Brain microvascular endothelial cell (primary cell): ENCODE data around the gene DSE.

Source experiments
- DNase-seq: peaks from one replicate; pipeline ENCODE4 v3.0.0-alpha.2; 2020
- H3K27ac ChIP-seq: fragments of 250-450 bp; sonication (Bioruptor Pico); 2 replicates; pipeline ENCODE4 v1.5.1; 2020; ENCODE audit warnings: mild to moderate bottlenecking, moderate library complexity
- H3K27me3 ChIP-seq: fragments of 250-450 bp; sonication (Bioruptor Pico); replicated peaks from 2 replicates; pipeline ENCODE4 v1.5.1; 2020; ENCODE audit warnings: mild to moderate bottlenecking
- H3K36me3 ChIP-seq: fragments of 250-450 bp; sonication (Bioruptor Pico); replicated peaks from 2 replicates; pipeline ENCODE4 v1.5.1; 2020; ENCODE audit warnings: mild to moderate bottlenecking
- H3K4me3 ChIP-seq: 2 replicates; pipeline ENCODE4 v1.5.1; 2011; ENCODE audit warnings: low read depth, mild to moderate bottlenecking, control low read depth, low read length, moderate library complexity
- CTCF ChIP-seq: IDR thresholded peaks from 2 replicates; pipeline ENCODE4 v1.5.1; 2011; ENCODE audit warnings: low read depth, mild to moderate bottlenecking, moderate library complexity, low read length, control low read depth, inconsistent platforms; ENCODE audit errors: missing control alignments
- in situ Hi-C: cut with HindIII; loops from 2 replicates; pipeline ENCODE4 v1.10.0; 2017; ENCODE audit warnings: low sequenced_read_pairs, low pct_ligation_motif_present

The DSE gene

DNA sequence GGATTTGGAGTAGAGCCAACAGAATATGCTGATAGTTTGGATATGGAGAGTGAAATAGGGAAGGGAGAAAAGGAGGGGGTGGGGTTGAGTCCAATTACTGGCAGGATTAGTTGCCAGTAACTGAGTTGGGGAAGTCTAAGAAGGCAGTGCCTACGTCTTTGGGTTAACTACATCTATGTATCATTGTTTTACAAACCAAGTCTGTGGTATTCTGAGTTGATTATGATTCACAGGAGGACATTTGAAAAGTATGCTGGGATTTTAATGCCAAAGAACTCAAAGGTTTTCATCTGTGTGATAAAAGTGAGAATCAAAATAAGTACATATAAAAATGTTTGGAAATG, 14.7 kb downstream of the DSE start:
- no peaks in the 10 kb centered on the region for H3K36me3 ChIP-seq
- H3K27ac ChIP-seq, result peak overlapping the region; percentile 89
- DNase-seq, result peak; percentile 45
- in situ Hi-C loops, result no loop called here
- H3K27me3 ChIP-seq, result no peaks in the 10 kb centered on the region
- H3K4me3 ChIP-seq, result no peak overlapping the region
- TF ChIP-seq CTCF, result no peak

- H3K36me3 ChIP-seq, result no peaks in the 10 kb centered on the region
- no peak for DNase-seq
Measured at GRCh38 chr6:116385921-116386320, 15.2 kb downstream of the DSE start.

DNA sequence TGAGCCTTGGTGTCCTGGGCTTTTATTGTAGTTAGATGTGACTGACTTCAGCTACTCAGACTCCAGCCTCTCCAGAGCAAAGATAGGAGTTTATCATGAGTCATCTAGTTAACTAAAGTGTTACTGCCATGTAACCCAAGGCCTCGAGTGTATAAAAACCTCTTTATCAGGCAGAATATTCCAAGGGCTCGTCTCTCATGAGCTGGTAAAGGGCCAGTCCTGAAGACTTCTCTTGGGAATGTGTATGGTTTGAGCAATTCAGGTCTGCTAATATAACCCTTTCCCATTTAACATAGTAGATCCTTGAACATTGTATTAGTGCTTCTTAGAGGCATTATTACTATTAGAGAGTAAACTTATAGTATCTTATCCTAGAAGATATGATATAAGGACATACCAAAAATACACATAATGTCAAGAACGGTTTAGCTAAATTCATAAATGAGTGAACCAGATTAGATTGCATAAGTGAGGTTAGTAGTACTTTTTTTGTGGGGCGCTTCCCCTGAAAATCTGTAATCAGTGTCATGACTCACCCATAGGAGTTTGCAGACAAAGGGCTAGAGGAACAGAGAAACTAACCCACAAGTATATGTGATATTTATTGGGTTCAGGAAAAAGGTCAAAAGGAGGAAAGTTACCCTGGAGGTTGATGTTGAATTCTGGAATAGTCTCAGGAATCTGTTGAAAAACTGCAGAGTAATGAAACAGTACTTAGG, 16.0 kb downstream of the DSE start:
- TF ChIP-seq CTCF, result no peak
- no peaks in the 10 kb centered on the region for H3K27me3 ChIP-seq
- peak; percentile 59 for DNase-seq
- no peak overlapping the region for H3K4me3 ChIP-seq
- H3K36me3 ChIP-seq, result no peaks in the 10 kb centered on the region
- in situ Hi-C loops, result no loop called here
- peak overlapping the region; percentile 89 for H3K27ac ChIP-seq

More at GRCh38 chr6:116385921-116386320, 15.2 kb downstream of the DSE start:
- in situ Hi-C loops, result no loop called here
- Histone ChIP-seq H3K4me3 (no peak overlapping the region), H3K27ac (peak overlapping the region; percentile 89), H3K27me3 (no peaks in the 10 kb centered on the region)
- no peak for TF ChIP-seq CTCF

DNA sequence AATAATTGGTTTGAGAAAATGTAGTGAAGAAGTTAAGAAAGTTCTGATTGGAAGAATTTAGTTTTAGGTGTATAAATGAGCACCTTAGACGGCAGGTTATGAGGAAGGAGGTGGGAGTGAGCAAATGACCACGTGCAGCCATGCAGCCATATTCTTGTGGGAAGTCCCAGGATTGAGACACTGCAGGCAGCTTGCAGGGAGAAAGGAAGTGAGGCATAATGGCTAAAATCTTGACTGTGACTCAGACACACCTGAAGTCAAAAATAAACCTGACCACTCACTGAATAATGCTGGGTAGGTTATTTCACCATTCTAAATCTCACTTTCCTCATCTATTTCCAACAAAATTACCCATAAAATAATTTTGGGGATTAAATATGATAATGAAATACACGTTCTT, 16.6 kb downstream of the DSE start:
- peak; percentile 56 for DNase-seq
- H3K27me3 ChIP-seq, result no peaks in the 10 kb centered on the region
- H3K4me3 ChIP-seq, result no peak overlapping the region
- peak overlapping the region; percentile 89 for H3K27ac ChIP-seq
- TF ChIP-seq CTCF, result no peak
- no peaks in the 10 kb centered on the region for H3K36me3 ChIP-seq
- in situ Hi-C loops, result no loop called here

- DNase-seq, result no peak
- Histone ChIP-seq H3K27ac (no peak overlapping the region), H3K4me3 (no peak overlapping the region), H3K36me3 (no peaks in the 10 kb centered on the region), H3K27me3 (no peaks in the 10 kb centered on the region)
- in situ Hi-C loops, result no loop called here
- TF ChIP-seq CTCF, result no peak
Measured at GRCh38 chr6:116388924-116389323, 18.2 kb downstream of the DSE start.

- DNase-seq, result no peak
- H3K4me3 ChIP-seq, result no peak overlapping the region
- TF ChIP-seq CTCF, result no peak
- no peaks in the 10 kb centered on the region for H3K36me3 ChIP-seq
- H3K27ac ChIP-seq, result no peak overlapping the region
- no peaks in the 10 kb centered on the region for H3K27me3 ChIP-seq
- in situ Hi-C loops, result no loop called here
Measured at GRCh38 chr6:116389357-116389756, 18.6 kb downstream of the DSE start.
